Gastrocnemius medialis (tissue), 4 donors: ENCODE measurements around the gene COG4.

Experiments used
- CTCF ChIP-seq, 5 experiments: fragments of 450-650 bp in 3 of 5; fragments of 200-600 bp in 2 of 5; sonication (generic) in 2 of 5; IDR thresholded peaks in 4 of 5; conservative IDR thresholded peaks in 1 of 5; 1 replicate in 4 of 5; 2 replicates in 1 of 5; pipeline ENCODE4 v1.5.1; 2016 to 2019; ENCODE audit warnings: antibody characterized with exemption in 5 of 5, mild to moderate bottlenecking in 3 of 5, moderate library complexity in 3 of 5
- POLR2A ChIP-seq, 2 donors: fragments of 450-650 bp; IDR thresholded peaks; one replicate each; pipeline ENCODE4 v1.6.1; 2017; ENCODE audit warnings: antibody characterized with exemption in 2 of 2, mild to moderate bottlenecking in 2 of 2, moderate library complexity in 2 of 2

DNA sequence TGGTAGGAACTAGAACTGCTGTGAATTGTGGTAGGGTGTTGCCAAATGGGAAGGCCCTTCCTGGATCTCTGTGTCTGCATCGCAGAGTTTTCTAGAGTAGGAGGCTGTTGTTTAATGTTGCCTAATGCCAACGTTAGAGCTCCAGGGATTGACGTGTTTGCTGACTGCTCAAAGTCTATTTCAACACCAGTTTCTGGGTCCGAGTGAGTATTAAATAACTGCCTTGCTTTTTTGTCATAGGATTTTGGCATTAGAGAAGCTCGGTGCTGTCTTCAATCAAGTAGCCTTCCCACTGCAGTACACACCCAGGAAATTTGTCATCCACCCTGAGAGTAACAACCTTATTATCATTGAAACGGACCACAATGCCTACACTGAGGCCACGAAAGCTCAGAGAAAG is 40.3 kb upstream of the COG4 start:
- TF ChIP-seq POLR2A (IDR thresholded peaks at IDR 0.05) = no peak
- no peak for TF ChIP-seq CTCF (IDR thresholded peaks at IDR 0.05 in 4 of 5, conservative IDR thresholded peaks at IDR 0.05 in 1 of 5)
